Globus pallidus (tissue), 1 donor: ENCODE results near the gene REM2.
"Not testable (repeated sequence)": the region's sequence is repeated elsewhere in the genome, so short reads cannot be mapped to it uniquely, and the experiment has no call there.

Experiments
- DNase-seq: peaks from one replicate; pipeline ENCODE4 v3.0.0-alpha.2; 2015; ENCODE audit warnings: low spot score

REM2 gene

GRCh38 chr14:22898302-22899090 is 15.5 kb downstream of the REM2 start:
- no peak for DNase-seq

- DNase-seq: peak; percentile 47
These were observed 17.2 kb downstream of the REM2 start for GRCh38 chr14:22900081-22900799.

GRCh38 chr14:22901799-22902198 is 18.8 kb downstream of the REM2 start:
- DNase-seq: no peak

GRCh38 chr14:22903742-22904087 is 20.7 kb downstream of the REM2 start:
- no peak for DNase-seq

- DNase-seq: no peak
These were observed 22.6 kb downstream of the REM2 start for GRCh38 chr14:22905627-22906026.

- DNase-seq: no peak
These were observed 23.1 kb downstream of the REM2 start for GRCh38 chr14:22906073-22906472.

- DNase-seq: no peak
These were observed 24.4 kb downstream of the REM2 start for GRCh38 chr14:22907429-22907828.

GRCh38 chr14:22908601-22909000 is 25.6 kb downstream of the REM2 start:
- DNase-seq: no peak

GRCh38 chr14:22910916-22911315 is 27.9 kb downstream of the REM2 start:
- no peak for DNase-seq

GRCh38 chr14:22914836-22915235 is 31.8 kb downstream of the REM2 start:
- not testable (repeated sequence) for DNase-seq

GRCh38 chr14:22915886-22916521 is 33.0 kb downstream of the REM2 start:
- DNase-seq: no peak

- DNase-seq: peak; percentile 99
These were observed 36.0 kb downstream of the REM2 start, which contains the start of gene RBM23 for GRCh38 chr14:22918804-22919600. Gene RBM23 (minus strand): TSS chr14:22919149.

- no peak for DNase-seq
These were observed 36.5 kb downstream of the REM2 start for GRCh38 chr14:22919601-22919921.

- DNase-seq: no peak
These were observed 37.7 kb downstream of the REM2 start for GRCh38 chr14:22920697-22921096.

GRCh38 chr14:22922294-22922693 is 39.3 kb downstream of the REM2 start:
- DNase-seq: no peak

- DNase-seq: no peak
These were observed 40.7 kb downstream of the REM2 start for GRCh38 chr14:22923746-22924145.

- DNase-seq: no peak
These were observed 42.5 kb downstream of the REM2 start for GRCh38 chr14:22925513-22925912.

GRCh38 chr14:22926316-22926715 is 43.3 kb downstream of the REM2 start:
- no peak for DNase-seq

GRCh38 chr14:22928237-22929103 is 45.4 kb downstream of the REM2 start:
- no peak for DNase-seq

GRCh38 chr14:22929104-22929960 is 46.3 kb downstream of the REM2 start, which contains the start of gene PRMT5:
Gene PRMT5 (minus strand): TSS chr14:22929376. CDS start chr14:22929361, 15 bp downstream.
- DNase-seq: peak; percentile 100
